Stimulated activated CD8-positive, alpha-beta memory T cell treated with anti-CD3 and anti-CD28 coated beads, Interleukin-7, amount 100 ng/mL, for 48 hours (primary cell): ENCODE results near the gene GPRC5C.

Experiments used
- DNase-seq, 2 donors: peaks; one replicate each; pipeline ENCODE4 v3.0.0-alpha.2; 2020; ENCODE audit warnings: low read depth in 1 of 2; ENCODE audit errors: extremely low read depth in 1 of 2

Gene GPRC5C, protein sequence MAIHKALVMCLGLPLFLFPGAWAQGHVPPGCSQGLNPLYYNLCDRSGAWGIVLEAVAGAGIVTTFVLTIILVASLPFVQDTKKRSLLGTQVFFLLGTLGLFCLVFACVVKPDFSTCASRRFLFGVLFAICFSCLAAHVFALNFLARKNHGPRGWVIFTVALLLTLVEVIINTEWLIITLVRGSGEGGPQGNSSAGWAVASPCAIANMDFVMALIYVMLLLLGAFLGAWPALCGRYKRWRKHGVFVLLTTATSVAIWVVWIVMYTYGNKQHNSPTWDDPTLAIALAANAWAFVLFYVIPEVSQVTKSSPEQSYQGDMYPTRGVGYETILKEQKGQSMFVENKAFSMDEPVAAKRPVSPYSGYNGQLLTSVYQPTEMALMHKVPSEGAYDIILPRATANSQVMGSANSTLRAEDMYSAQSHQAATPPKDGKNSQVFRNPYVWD

DNA sequence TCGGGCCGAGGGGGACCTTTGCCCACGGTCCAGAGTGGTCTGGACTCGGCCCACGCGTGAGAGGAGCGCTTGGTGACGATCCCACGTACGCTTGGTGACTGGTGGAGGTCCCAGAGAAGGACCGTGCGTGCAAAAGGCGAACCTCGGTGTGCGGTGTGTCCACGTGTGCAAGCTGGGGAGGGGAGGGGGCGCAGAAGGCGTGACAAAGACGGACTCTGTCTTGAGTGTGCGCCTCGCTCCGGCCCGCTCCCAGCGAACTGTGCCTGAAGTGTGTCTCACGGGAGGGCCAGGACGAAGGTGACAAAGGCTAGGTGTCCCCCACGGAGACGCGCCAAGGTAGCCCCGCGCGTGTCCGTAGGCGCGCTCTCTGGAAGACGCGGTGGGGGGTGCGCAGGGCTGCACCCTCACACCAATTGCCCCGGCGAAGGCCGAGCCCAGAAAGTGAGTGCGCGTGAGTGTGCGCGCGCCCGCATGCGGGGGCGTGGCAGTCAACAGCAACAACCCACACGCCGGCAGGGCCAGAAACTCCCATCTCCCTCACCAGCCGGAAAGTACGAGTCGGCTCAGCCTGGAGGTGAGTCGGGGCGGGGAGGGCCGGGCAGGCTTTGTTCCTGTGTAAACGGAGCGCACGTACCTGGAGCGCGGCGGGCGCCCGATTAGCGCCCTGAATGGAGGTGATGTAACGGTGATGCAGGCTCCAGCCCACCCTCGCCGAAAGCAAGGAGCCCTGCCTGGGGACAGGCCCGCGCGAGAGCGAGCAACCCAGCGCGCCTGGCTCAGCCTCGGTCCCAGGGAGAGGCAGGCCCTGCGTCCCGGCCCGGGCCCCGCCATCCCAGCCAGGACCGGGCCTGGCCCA is at the start of gene GPRC5C:
GPRC5C (plus strand) TSS at position 521 of the 856 bp plus-strand sequence. CDS start 7,689 bp downstream, outside the sequence.
- peak in 1 of 2 donors; percentile 48 for DNase-seq

GRCh38 chr17:74383141-74383540 is 48.7 kb upstream of the GPRC5C start:
- no peak for DNase-seq

GRCh38 chr17:74385201-74385600 is 46.7 kb upstream of the GPRC5C start:
- DNase-seq: no peak

GRCh38 chr17:74386386-74386785 is 45.5 kb upstream of the GPRC5C start:
- no peak for DNase-seq

DNA sequence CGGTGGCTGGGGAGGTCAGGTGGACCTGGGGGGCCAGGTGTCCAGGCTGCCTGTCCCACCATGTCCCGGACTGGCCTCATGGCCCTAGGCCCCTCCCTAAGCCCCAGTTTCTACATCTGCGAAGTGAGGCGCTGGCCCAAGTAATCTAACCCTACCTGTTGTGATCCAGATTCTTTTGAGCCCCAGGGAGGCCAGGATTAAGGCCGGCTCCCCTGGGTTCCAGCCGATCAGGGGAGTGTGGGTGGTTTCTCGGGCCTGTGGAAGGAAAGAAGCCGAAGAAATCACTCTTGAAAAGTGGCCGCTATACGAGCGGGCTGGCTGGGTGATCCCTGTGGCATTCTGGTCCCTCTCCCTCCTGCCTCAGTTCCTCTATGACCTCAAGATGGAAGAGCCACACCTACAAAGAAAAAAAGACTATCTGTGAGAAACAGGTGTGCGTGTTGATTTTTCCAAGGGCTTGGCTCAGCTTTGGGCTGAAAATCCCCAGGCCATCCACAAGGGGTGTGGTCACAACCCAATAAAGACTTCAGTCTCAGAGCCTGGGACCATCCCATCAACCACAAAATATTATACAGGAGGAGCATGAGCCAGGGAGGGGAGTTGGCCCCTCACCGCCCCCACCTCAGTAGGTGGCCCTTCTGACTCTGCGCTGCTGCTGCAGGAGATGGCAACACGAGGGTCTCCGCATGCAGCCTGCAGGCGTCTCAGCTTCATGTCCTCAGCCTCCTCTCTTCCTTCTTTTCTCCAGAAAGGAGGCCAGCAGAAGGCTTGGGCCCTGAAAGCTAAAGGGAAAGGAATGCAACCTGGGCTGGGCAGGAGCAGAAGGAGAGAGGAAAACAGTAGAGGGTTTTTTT is 44.3 kb upstream of the GPRC5C start:
- no peak for DNase-seq

GRCh38 chr17:74389084-74389753 is 42.7 kb upstream of the GPRC5C start:
- no peak for DNase-seq

DNA sequence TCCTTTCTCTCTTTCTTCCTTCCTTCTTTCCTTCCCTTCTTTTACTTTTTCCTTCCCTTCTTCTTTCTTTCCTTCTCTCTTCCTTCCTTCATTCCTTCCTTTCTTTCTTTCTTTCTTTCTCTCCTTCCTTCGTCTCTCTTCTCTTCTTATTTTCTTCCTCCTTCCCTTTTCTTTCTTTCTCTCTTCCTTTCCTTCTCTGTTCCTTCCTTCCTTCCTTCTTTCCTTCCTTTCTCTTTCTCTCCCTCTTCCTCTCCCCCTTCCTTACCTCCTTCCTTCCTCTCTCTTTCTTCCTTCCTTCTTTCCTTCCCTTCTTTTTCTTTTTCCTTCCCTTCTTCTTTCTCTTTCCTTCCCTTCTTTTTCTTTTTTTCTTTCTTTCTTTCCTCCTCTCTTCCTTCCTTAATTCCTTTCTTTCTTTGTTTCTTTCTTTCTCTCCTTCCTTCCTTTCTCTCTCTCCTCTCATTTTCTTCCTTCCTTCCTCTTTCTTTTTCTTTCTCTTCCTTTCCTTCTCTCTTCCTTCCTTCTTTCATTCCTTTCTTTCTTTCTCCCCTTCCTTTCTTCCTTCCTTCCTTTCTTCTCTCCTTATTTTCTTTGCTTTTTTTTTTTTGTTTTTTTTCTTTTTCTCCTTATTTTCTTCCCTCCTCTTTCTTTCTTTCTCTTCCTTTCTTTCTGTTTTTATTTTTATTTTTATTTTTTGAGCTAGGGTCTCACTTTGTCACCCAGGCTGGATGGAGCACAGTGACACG is 41.8 kb upstream of the GPRC5C start:
- no peak for DNase-seq

DNA sequence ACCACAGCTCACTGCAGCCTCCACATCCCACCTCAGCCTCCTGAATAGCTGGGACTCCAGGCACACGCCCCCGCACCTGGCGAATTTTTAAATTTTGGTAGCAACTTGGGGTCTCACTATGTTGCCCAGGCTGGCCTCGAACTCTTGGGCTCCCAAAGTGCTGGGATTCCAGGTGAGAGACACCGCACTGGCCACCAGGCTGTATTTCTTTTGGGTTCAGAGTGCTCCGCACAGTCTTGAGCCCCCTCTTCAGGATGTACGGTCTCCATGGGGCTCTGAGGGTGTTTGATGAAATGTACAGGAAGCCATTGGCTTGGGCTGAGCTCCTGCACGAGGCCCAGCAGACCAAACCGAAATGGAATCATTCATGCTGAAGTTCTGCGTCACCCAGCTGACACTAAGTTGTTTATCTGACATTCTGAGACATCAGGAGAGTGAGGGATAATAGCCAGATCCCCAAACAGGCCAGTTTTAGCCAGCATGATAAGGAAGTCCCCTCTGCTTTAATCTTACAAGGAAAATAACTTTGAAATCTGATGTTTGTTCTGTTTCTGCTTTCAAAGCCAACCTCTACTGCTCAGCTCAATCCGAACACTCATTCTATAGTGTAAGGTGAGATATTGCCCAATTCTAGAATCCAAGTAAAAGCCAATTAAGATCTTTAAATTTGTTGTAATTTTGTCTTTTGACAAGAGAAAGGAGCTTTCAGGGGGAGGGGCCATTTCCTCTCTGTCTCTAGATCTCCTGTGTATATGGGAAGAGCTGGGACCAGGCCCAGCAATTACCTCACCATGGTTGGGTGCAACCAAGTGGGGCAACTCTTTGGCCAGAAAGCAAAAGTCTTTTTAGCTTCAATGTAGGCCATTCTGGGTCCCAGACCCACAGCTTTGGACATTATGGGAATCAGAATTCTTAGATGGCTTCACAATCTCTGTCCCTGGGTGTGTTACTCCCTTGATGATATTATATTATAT is 40.9 kb upstream of the GPRC5C start:
- no peak for DNase-seq

DNA sequence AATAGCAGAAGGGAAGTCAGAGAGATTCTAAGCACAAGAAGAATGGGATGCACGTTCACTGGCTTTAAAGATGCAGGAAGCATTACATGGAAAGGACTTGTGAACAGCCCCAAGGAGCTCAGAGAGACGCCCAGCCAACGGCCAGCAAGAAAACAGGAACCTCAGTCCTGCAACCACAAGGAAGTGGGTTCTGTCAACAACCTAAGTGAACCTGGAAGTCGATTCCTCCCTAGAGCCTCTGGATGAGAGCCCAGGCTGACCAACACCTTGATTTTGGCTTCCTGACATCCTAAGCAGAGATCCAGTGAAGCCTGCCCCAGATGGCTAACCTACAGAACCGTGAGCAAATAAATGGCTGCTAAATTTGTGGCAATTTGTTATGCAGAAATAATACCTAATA is 40.1 kb upstream of the GPRC5C start:
- DNase-seq: no peak

GRCh38 chr17:74392848-74393247 is 39.0 kb upstream of the GPRC5C start:
- no peak for DNase-seq

- no peak for DNase-seq
Observed at GRCh38 chr17:74393346-74393942, 38.4 kb upstream of the GPRC5C start.

- DNase-seq: no peak
Observed at GRCh38 chr17:74394275-74394950, 37.5 kb upstream of the GPRC5C start.

- no peak for DNase-seq
Observed at GRCh38 chr17:74394977-74395376, 36.9 kb upstream of the GPRC5C start.

GRCh38 chr17:74396567-74396966 is 35.3 kb upstream of the GPRC5C start:
- DNase-seq: no peak

DNA sequence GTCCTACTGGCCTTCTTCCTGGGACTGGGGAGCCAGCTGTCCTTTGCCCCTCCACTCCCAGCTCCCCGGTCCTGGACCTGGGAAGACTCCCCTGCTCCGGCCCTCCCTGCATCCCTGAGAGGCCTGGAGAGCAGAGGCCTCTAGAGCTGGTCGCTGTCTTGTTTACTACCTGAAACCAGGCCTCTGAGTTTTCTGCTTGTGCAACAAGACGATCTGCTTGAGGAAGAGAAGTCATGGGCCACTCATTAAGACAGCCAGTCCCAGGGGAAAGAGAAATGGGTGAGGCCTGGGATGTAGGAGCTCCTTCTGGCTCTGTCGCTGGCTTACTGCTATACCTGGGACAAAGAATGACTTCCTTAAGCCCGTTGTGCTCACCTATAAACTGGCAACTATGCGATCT is 29.8 kb upstream of the GPRC5C start:
- DNase-seq: no peak

DNA sequence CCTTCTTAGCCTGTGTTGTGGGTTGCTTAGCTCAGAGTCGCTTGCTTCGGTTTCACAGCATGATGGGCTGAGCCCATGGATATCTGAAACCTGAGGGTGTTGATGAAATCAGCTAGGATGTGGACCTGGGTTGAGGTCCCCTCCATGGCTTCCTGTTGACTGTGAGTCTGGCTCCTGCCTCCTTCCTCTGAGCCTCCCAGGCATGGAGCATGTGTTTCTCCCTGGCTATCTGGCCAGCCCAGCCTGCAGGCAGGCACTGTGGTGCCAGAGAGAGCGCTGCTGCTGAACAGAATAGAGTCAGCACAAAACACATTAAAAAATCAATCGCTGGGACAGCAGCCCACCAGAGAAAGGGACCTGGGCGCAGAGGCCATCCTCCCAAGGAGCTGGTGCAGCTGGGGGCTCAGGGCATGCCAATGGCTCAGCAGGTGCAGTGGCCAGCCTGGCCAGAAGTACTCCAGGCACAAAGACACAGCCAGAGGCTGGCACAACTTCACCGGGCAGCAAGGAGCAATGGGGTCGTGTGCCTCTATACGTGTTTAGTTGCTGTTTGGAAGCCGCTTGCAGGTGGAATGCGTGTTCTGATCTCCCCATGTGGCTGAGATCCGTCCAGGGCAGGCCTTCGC is 28.3 kb upstream of the GPRC5C start:
- DNase-seq: no peak

DNA sequence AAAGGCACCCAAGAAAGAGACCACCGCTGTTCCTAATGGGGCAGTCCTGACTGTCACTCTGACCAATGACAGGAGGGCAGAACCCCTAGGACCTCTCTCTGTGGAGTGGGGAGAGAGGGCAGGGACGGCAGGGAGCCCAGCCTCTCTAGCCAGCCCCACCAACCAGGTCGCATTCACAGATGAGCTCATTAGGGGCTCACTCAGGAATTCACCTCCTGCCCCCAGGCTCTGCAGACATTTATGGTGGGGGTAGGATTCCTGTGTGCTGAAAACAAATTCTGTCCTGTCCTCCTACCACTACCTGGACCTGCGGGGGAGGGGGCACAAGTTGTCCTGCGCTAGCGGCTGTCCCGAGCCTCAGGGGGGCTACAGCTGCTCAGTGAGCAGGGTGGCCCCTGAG is 27.7 kb upstream of the GPRC5C start:
- DNase-seq: no peak
